ENCODE results near the gene KRT84.

DNA sequence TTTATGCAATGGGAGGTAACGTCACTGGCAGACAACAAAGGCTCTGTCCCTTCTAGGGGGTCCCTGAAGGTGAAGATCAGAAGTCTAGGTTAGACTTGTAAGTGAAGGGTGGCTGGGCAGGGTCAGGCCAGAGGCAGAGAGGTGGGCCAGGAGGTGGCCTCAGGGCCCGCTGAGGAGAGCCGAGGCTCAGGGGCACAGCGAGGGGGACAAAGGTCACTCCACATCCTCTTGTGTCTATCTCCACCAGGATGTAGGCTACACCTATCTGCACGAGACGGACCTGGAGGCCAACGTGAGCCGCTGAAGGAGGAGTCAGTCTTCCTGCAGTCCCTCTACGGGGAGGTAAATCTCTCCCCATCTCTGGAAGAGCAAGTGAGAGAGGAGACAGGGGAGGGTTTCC is 38.4 kb downstream of the KRT84 start:
- TF ChIP-seq, protein P1, sequence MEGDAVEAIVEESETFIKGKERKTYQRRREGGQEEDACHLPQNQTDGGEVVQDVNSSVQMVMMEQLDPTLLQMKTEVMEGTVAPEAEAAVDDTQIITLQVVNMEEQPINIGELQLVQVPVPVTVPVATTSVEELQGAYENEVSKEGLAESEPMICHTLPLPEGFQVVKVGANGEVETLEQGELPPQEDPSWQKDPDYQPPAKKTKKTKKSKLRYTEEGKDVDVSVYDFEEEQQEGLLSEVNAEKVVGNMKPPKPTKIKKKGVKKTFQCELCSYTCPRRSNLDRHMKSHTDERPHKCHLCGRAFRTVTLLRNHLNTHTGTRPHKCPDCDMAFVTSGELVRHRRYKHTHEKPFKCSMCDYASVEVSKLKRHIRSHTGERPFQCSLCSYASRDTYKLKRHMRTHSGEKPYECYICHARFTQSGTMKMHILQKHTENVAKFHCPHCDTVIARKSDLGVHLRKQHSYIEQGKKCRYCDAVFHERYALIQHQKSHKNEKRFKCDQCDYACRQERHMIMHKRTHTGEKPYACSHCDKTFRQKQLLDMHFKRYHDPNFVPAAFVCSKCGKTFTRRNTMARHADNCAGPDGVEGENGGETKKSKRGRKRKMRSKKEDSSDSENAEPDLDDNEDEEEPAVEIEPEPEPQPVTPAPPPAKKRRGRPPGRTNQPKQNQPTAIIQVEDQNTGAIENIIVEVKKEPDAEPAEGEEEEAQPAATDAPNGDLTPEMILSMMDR (IDR thresholded peaks at IDR 0.05), result no peak
- TF ChIP-seq POLR2A (IDR thresholded peaks at IDR 0.05), result no peak

All from sigmoid colon (tissue), 3 donors.